ENCODE data around the gene DERL2.

GRCh38 chr17:5431949-5432556 lies 53.9 kb downstream of the DERL2 start:
- TF ChIP-seq TAF1 (IDR thresholded peaks at IDR 0.05; ENCODE audit: borderline replicate concordance, insufficient read depth, low read length) (no peak), POLR2AphosphoS5 (IDR thresholded peaks at IDR 0.05; ENCODE audit: low read depth, low read length) (peak; percentile 76)
- TF ChIP-seq, protein P1, sequence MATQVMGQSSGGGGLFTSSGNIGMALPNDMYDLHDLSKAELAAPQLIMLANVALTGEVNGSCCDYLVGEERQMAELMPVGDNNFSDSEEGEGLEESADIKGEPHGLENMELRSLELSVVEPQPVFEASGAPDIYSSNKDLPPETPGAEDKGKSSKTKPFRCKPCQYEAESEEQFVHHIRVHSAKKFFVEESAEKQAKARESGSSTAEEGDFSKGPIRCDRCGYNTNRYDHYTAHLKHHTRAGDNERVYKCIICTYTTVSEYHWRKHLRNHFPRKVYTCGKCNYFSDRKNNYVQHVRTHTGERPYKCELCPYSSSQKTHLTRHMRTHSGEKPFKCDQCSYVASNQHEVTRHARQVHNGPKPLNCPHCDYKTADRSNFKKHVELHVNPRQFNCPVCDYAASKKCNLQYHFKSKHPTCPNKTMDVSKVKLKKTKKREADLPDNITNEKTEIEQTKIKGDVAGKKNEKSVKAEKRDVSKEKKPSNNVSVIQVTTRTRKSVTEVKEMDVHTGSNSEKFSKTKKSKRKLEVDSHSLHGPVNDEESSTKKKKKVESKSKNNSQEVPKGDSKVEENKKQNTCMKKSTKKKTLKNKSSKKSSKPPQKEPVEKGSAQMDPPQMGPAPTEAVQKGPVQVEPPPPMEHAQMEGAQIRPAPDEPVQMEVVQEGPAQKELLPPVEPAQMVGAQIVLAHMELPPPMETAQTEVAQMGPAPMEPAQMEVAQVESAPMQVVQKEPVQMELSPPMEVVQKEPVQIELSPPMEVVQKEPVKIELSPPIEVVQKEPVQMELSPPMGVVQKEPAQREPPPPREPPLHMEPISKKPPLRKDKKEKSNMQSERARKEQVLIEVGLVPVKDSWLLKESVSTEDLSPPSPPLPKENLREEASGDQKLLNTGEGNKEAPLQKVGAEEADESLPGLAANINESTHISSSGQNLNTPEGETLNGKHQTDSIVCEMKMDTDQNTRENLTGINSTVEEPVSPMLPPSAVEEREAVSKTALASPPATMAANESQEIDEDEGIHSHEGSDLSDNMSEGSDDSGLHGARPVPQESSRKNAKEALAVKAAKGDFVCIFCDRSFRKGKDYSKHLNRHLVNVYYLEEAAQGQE (IDR thresholded peaks at IDR 0.05; ENCODE audit: insufficient read depth in 1 of 2, low read depth in 2 of 2, low read length in 2 of 2) = no peak
